HEK293 (cell line): ENCODE measurements around the gene NTSR1.

Experiments used
- CTCF ChIA-PET: fragments of 350-600 bp; formaldehyde crosslinking; extraction: SDS; loops from one replicate; lab custom pipeline; 2021; ENCODE audit warnings: antibody characterized with exemption; lab: Yijun Ruan, JAX
- POLR2A ChIA-PET: fragments of 300-600 bp; formaldehyde crosslinking; extraction: SDS; loops from one replicate; lab custom pipeline; 2020; ENCODE audit warnings: antibody characterized with exemption, inconsistent platforms; lab: Yijun Ruan, JAX
- H3K27ac ChIP-seq: fragments of 200-500 bp; sonication (Bioruptor generic); 2 replicates; pipeline ENCODE4 v1.5.1; 2014; ENCODE audit warnings: low read depth, low read length, control low read depth, inconsistent platforms; ENCODE audit errors: extremely low read depth
- H3K36me3 ChIP-seq, 2 experiments: fragments of 200-500 bp in 1 of 2; sonication (Bioruptor generic) in 1 of 2; 1 replicate in 1 of 2; 2 replicates in 1 of 2; pipeline ENCODE4 v1.5.1; 2014 to 2017; ENCODE audit warnings: inconsistent platforms in 2 of 2, low read length in 2 of 2; ENCODE audit not compliant: control insufficient read depth in 2 of 2, insufficient read depth in 1 of 2
- H3K4me1 ChIP-seq: fragments of 200-500 bp; sonication (Bioruptor generic); 2 replicates; pipeline ENCODE4 v1.5.1; 2014; ENCODE audit warnings: mild to moderate bottlenecking, low read length, inconsistent platforms; ENCODE audit not compliant: control insufficient read depth, insufficient read depth
- H3K4me3 ChIP-seq: 2 replicates; pipeline ENCODE4 v1.5.1; 2011; ENCODE audit warnings: low read depth, mild to moderate bottlenecking, control low read depth, low read length, moderate library complexity
- H3K9me3 ChIP-seq: fragments of 200-500 bp; sonication (Bioruptor generic); 2 replicates; pipeline ENCODE4 v1.5.1; 2014; ENCODE audit warnings: low read depth, low read length, inconsistent platforms; ENCODE audit not compliant: control insufficient read depth, insufficient read depth
- KLF10 ChIP-seq: fragments of 450-650 bp; IDR thresholded peaks from 2 replicates; pipeline ENCODE4 v1.5.1; 2018; ENCODE audit warnings: missing biosample characterization, mild to moderate bottlenecking, missing genetic modification characterization
- MEIS1 ChIP-seq: sonication (generic); formaldehyde crosslinking; IDR thresholded peaks from 2 replicates; pipeline ENCODE4 v1.8.1; 2022; ENCODE audit warnings: missing genetic modification reagents, mild to moderate bottlenecking, borderline replicate concordance
- ZBTB17 ChIP-seq: fragments of 450-650 bp; formaldehyde crosslinking; IDR thresholded peaks from 2 replicates; pipeline ENCODE4 v1.5.1; 2016; ENCODE audit warnings: missing biosample characterization, missing genetic modification characterization
- ZBTB48 ChIP-seq: fragments of 450-650 bp; formaldehyde crosslinking; IDR thresholded peaks from 2 replicates; pipeline ENCODE4 v1.5.1; 2016; ENCODE audit warnings: missing biosample characterization, missing genetic modification characterization
- ZBTB8A ChIP-seq: fragments of 450-650 bp; formaldehyde crosslinking; IDR thresholded peaks from 2 replicates; pipeline ENCODE4 v1.5.1; 2016; ENCODE audit warnings: missing biosample characterization, missing genetic modification characterization
- ZNF140 ChIP-seq: fragments of 450-650 bp; formaldehyde crosslinking; IDR thresholded peaks from 2 replicates; pipeline ENCODE4 v1.5.1; 2016; ENCODE audit warnings: missing biosample characterization, missing genetic modification characterization
- ZNF214 ChIP-seq: fragments of 450-650 bp; formaldehyde crosslinking; IDR thresholded peaks from 2 replicates; pipeline ENCODE4 v1.5.1; 2017; ENCODE audit warnings: missing biosample characterization, mild to moderate bottlenecking, missing genetic modification characterization, borderline replicate concordance
- ZNF266 ChIP-seq: fragments of 450-650 bp; formaldehyde crosslinking; IDR thresholded peaks from 2 replicates; pipeline ENCODE4 v1.5.1; 2016; ENCODE audit warnings: missing biosample characterization, missing genetic modification characterization, low read depth
- ZNF350 ChIP-seq: fragments of 450-650 bp; formaldehyde crosslinking; IDR thresholded peaks from 2 replicates; pipeline ENCODE4 v1.5.0; 2017; ENCODE audit warnings: missing biosample characterization, mild to moderate bottlenecking, missing genetic modification characterization
- ZNF433 ChIP-seq: fragments of 450-650 bp; formaldehyde crosslinking; IDR thresholded peaks from 2 replicates; pipeline ENCODE4 v1.5.1; 2016; ENCODE audit warnings: missing biosample characterization, missing genetic modification characterization, low read depth
- ZNF555 ChIP-seq: fragments of 450-650 bp; formaldehyde crosslinking; conservative IDR thresholded peaks from 2 replicates; pipeline ENCODE4 v1.5.1; 2017; ENCODE audit warnings: missing biosample characterization, mild to moderate bottlenecking, missing genetic modification characterization, inconsistent platforms
- ZNF558 ChIP-seq: fragments of 450-650 bp; formaldehyde crosslinking; IDR thresholded peaks from 2 replicates; pipeline ENCODE4 v1.5.1; 2016; ENCODE audit warnings: missing biosample characterization, missing genetic modification characterization
- ZNF585B ChIP-seq: fragments of 450-650 bp; formaldehyde crosslinking; IDR thresholded peaks from 2 replicates; pipeline ENCODE4 v1.5.1; 2016; ENCODE audit warnings: missing biosample characterization, missing genetic modification characterization
- ZNF623 ChIP-seq: fragments of 450-650 bp; formaldehyde crosslinking; IDR thresholded peaks from 2 replicates; pipeline ENCODE4 v1.5.1; 2016; ENCODE audit warnings: missing biosample characterization, missing genetic modification characterization
- ZNF677 ChIP-seq: fragments of 450-650 bp; IDR thresholded peaks from 2 replicates; pipeline ENCODE4 v1.5.0; 2018; ENCODE audit warnings: missing biosample characterization, mild to moderate bottlenecking, missing genetic modification characterization, moderate library complexity
- ZNF777 ChIP-seq: fragments of 450-650 bp; formaldehyde crosslinking; IDR thresholded peaks from 2 replicates; pipeline ENCODE4 v1.5.1; 2017; ENCODE audit warnings: missing biosample characterization, missing genetic modification characterization, borderline replicate concordance
- ZSCAN23 ChIP-seq: fragments of 450-650 bp; formaldehyde crosslinking; IDR thresholded peaks from 2 replicates; pipeline ENCODE4 v1.5.1; 2016; ENCODE audit warnings: missing biosample characterization, missing genetic modification characterization
- ZXDB ChIP-seq: fragments of 450-650 bp; formaldehyde crosslinking; IDR thresholded peaks from 2 replicates; pipeline ENCODE4 v1.5.1; 2016; ENCODE audit warnings: missing biosample characterization, missing genetic modification characterization
- TF ChIP-seq, protein P1 (sequence below): fragments of 450-650 bp; formaldehyde crosslinking; IDR thresholded peaks from 2 replicates; pipeline ENCODE4 v1.5.1; 2016; ENCODE audit warnings: missing biosample characterization, missing genetic modification characterization
- TF ChIP-seq, protein P2 (sequence below): fragments of 450-650 bp; formaldehyde crosslinking; IDR thresholded peaks from 2 replicates; pipeline ENCODE4 v1.5.1; 2016; ENCODE audit warnings: missing biosample characterization, missing genetic modification characterization
- TF ChIP-seq, protein P3 (sequence below): fragments of 450-650 bp; formaldehyde crosslinking; IDR thresholded peaks from 2 replicates; pipeline ENCODE4 v1.5.1; 2016; ENCODE audit warnings: missing biosample characterization, missing genetic modification characterization
- TF ChIP-seq, protein P4 (sequence below): fragments of 450-650 bp; formaldehyde crosslinking; IDR thresholded peaks from 2 replicates; pipeline ENCODE4 v1.5.1; 2016; ENCODE audit warnings: missing biosample characterization, missing genetic modification characterization
- TF ChIP-seq, protein P5 (sequence below): fragments of 450-650 bp; formaldehyde crosslinking; IDR thresholded peaks from 2 replicates; pipeline ENCODE4 v1.5.1; 2016; ENCODE audit warnings: missing biosample characterization, missing genetic modification characterization
- TF ChIP-seq, protein P6 (sequence below): fragments of 450-650 bp; IDR thresholded peaks from 2 replicates; pipeline ENCODE4 v1.5.1; 2018; ENCODE audit warnings: missing biosample characterization, missing genetic modification characterization

NTSR1 gene

DNA sequence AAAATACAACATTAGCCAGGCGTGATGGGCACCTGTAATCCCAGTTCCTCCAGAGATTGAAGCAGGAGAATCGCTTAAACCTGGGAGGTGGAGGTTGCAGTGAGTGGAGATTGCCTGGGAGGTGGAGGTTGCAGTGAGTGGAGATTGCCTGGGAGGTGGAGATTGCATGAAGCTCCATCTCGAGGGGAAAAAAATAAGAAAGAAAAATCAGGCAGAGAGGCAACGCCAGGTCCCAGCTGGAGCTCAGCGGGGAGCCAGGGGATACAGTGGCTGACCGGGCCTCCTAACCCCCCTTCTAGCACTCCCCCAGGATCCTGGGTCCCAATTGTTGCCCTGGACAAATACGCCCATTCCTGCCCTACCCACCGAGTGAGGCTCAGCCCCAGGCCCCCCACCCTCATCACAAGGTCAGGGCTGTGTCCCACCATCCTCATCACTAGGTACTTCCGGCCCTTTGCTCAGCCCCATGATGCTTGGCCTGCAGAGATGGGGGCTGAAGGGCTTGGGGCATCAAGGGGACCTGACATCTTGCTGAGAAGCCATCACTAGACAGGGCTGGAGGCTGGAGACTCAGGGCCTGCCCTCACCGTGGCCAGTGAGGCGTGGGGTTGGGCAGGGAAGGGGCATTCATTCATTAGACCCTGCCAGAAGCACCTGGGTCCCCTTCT lies 97.9 kb downstream of the NTSR1 start:
- Histone ChIP-seq H3K27ac (no peak overlapping the region), H3K4me3 (peak overlapping the region; percentile 97; the same call in 1 of the 2 replicates), H3K36me3 (peaks cover 4 to 54% of the 10 kb centered on the region in 2 experiments; a peak in 2 of 3 replicates), H3K9me3 (no peaks in the 10 kb centered on the region), H3K4me1 (no peaks in the 10 kb centered on the region)
- ChIA-PET POLR2A (interaction anchor here (1.3 to 3.6 kb wide), 3 partner anchors 12 to 16 kb away, joined by 3 to 22 read pairs (median 4); partner anchors contain the start of gene MRGBP), CTCF (interaction anchor here (0.7 to 3.4 kb wide), 4 partner anchors 9 to 81 kb away, joined by 3 to 18 read pairs (median 4); no protein-coding TSS in a partner anchor)
- TF ChIP-seq ZNF433 (tag by site-specific recombination) (no peak), ZBTB17 (tag by site-specific recombination) (peak; percentile 43; the same call in 1 of the 2 replicates), ZNF677 (tag by site-specific recombination) (no peak), ZBTB8A (0 out of 2 replicates have a peak, but pooled peaks have one; percentile 23), ZNF266 (tag by site-specific recombination) (no peak), ZNF585B (no peak), KLF10 (no peak), ZNF777 (tag by site-specific recombination) (no peak), ZBTB48 (no peak), ZNF555 (no peak), ZXDB (tag by site-specific recombination) (no peak), MEIS1 (CRISPR knock-in tag) (no peak), ZNF558 (tag by site-specific recombination) (no peak), ZNF140 (no peak), ZSCAN23 (tag by site-specific recombination) (no peak), ZNF350 (tag by site-specific recombination) (no peak), ZNF623 (tag by site-specific recombination) (no peak), ZNF214 (no peak)
- TF ChIP-seq, protein P1, sequence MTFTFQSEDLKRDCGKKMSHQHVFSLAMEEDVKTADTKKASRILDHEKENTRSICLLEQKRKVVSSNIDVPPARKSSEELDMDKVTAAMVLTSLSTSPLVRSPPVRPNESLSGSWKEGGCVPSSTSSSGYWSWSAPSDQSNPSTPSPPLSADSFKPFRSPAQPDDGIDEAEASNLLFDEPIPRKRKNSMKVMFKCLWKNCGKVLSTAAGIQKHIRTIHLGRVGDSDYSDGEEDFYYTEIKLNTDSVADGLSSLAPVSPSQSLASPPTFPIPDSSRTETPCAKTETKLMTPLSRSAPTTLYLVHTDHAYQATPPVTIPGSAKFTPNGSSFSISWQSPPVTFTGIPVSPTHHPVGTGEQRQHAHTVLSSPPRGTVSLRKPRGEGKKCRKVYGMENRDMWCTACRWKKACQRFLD (tag by site-specific recombination) = no peak
- TF ChIP-seq, protein P2, sequence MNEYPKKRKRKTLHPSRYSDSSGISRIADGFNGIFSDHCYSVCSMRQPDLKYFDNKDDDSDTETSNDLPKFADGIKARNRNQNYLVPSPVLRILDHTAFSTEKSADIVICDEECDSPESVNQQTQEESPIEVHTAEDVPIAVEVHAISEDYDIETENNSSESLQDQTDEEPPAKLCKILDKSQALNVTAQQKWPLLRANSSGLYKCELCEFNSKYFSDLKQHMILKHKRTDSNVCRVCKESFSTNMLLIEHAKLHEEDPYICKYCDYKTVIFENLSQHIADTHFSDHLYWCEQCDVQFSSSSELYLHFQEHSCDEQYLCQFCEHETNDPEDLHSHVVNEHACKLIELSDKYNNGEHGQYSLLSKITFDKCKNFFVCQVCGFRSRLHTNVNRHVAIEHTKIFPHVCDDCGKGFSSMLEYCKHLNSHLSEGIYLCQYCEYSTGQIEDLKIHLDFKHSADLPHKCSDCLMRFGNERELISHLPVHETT (tag by site-specific recombination) = no peak
- TF ChIP-seq, protein P3, sequence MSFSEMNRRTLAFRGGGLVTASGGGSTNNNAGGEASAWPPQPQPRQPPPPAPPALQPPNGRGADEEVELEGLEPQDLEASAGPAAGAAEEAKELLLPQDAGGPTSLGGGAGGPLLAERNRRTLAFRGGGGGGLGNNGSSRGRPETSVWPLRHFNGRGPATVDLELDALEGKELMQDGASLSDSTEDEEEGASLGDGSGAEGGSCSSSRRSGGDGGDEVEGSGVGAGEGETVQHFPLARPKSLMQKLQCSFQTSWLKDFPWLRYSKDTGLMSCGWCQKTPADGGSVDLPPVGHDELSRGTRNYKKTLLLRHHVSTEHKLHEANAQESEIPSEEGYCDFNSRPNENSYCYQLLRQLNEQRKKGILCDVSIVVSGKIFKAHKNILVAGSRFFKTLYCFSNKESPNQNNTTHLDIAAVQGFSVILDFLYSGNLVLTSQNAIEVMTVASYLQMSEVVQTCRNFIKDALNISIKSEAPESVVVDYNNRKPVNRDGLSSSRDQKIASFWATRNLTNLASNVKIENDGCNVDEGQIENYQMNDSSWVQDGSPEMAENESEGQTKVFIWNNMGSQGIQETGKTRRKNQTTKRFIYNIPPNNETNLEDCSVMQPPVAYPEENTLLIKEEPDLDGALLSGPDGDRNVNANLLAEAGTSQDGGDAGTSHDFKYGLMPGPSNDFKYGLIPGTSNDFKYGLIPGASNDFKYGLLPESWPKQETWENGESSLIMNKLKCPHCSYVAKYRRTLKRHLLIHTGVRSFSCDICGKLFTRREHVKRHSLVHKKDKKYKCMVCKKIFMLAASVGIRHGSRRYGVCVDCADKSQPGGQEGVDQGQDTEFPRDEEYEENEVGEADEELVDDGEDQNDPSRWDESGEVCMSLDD (tag by site-specific recombination) = 0 out of 2 replicates have a peak, but pooled peaks have one; percentile 16
- TF ChIP-seq, protein P4, sequence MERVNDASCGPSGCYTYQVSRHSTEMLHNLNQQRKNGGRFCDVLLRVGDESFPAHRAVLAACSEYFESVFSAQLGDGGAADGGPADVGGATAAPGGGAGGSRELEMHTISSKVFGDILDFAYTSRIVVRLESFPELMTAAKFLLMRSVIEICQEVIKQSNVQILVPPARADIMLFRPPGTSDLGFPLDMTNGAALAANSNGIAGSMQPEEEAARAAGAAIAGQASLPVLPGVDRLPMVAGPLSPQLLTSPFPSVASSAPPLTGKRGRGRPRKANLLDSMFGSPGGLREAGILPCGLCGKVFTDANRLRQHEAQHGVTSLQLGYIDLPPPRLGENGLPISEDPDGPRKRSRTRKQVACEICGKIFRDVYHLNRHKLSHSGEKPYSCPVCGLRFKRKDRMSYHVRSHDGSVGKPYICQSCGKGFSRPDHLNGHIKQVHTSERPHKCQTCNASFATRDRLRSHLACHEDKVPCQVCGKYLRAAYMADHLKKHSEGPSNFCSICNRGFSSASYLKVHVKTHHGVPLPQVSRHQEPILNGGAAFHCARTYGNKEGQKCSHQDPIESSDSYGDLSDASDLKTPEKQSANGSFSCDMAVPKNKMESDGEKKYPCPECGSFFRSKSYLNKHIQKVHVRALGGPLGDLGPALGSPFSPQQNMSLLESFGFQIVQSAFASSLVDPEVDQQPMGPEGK = 0 out of 2 replicates have a peak, but pooled peaks have one; percentile 18
- TF ChIP-seq, protein P5, sequence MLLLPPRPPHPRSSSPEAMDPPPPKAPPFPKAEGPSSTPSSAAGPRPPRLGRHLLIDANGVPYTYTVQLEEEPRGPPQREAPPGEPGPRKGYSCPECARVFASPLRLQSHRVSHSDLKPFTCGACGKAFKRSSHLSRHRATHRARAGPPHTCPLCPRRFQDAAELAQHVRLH (tag by site-specific recombination) = no peak
- TF ChIP-seq, protein P6, sequence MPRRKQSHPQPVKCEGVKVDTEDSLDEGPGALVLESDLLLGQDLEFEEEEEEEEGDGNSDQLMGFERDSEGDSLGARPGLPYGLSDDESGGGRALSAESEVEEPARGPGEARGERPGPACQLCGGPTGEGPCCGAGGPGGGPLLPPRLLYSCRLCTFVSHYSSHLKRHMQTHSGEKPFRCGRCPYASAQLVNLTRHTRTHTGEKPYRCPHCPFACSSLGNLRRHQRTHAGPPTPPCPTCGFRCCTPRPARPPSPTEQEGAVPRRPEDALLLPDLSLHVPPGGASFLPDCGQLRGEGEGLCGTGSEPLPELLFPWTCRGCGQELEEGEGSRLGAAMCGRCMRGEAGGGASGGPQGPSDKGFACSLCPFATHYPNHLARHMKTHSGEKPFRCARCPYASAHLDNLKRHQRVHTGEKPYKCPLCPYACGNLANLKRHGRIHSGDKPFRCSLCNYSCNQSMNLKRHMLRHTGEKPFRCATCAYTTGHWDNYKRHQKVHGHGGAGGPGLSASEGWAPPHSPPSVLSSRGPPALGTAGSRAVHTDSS (tag by site-specific recombination) = no peak
